Gastrocnemius medialis (tissue), 4 donors: ENCODE data around the gene HSPBAP1. TPM values are rescaled to one million over a fixed set of nuclear protein-coding genes. Genes with fewer than 3 reads are reported as not detected.
A peak's percentile ranks its signal among the peaks of the same experiment; 100 is the strongest.

Source experiments
- ATAC-seq, 2 donors: fragments of 150-250 bp; one replicate each; pipeline ENCODE4 v1.9.1; 2016
- DNase-seq, 2 donors: peaks; one replicate each; pipeline ENCODE4 v3.0.0-alpha.2; 2019
- H3K27ac ChIP-seq, 4 donors: fragments of 200-600 bp; sonication (generic); 1 replicate in 1 of 4; 2 replicates in 3 of 4; pipeline ENCODE4 v1.5.1; 2016 to 2018; ENCODE audit warnings: mild to moderate bottlenecking in 2 of 4, moderate library complexity in 1 of 4
- H3K27me3 ChIP-seq, 3 donors: fragments of 200-600 bp; sonication (generic) in 2 of 3; 1 replicate in 1 of 3; 2 replicates in 2 of 3; pipeline versions ENCODE4 v1.5.1 to v1.6.0; 2016 to 2019; ENCODE audit warnings: mild to moderate bottlenecking in 1 of 3, moderate library complexity in 1 of 3
- H3K36me3 ChIP-seq, 2 donors: fragments of 200-600 bp; sonication (generic) in 1 of 2; one replicate each; pipeline ENCODE4 v1.5.1; 2017 to 2018
- H3K4me1 ChIP-seq, 2 donors: fragments of 200-600 bp; sonication (generic) in 1 of 2; one replicate each; pipeline ENCODE4 v1.5.1; 2016 to 2017; ENCODE audit warnings: mild to moderate bottlenecking in 2 of 2
- H3K4me3 ChIP-seq, 4 donors: fragments of 200-600 bp; sonication (generic) in 3 of 4; 1 replicate in 1 of 4; 2 replicates in 3 of 4; pipeline ENCODE4 v1.5.1; 2016 to 2019; ENCODE audit warnings: mild to moderate bottlenecking in 2 of 4
- H3K9me3 ChIP-seq, 3 donors: fragments of 200-600 bp; sonication (generic) in 2 of 3; 1 replicate in 1 of 3; 2 replicates in 2 of 3; pipeline ENCODE4 v1.5.1; 2016 to 2019
- POLR2A ChIP-seq, 2 donors: fragments of 450-650 bp; IDR thresholded peaks; one replicate each; pipeline ENCODE4 v1.6.1; 2017; ENCODE audit warnings: antibody characterized with exemption in 2 of 2, mild to moderate bottlenecking in 2 of 2, moderate library complexity in 2 of 2
- in situ Hi-C, 4 donors: fragments of 200-750 bp; cut with MboI; loops; one replicate each; pipeline versions ENCODE4 v1.15.0 to v1.8.0; 2017; ENCODE audit warnings: low sequenced_read_pairs in 4 of 4
- intact Hi-C: fragments of 100-400 bp; cut with DNase I; formaldehyde crosslinking; loops from one replicate; pipeline ENCODE4 v1.15.1; 2023; ENCODE audit warnings: low total_unique reads
- total RNA-seq, 4 donors: library from RNA; depleted of rRNA; stranded (reverse); fragments of >200 nt; gene quantifications; one replicate each; pipeline versions ENCODE4 v1.1.0 to v1.2.3, GENCODE V29; 2016
- TF ChIP-seq, protein P1 (sequence below), 5 experiments: fragments of 450-650 bp in 3 of 5; fragments of 200-600 bp in 2 of 5; sonication (generic) in 2 of 5; IDR thresholded peaks in 4 of 5; conservative IDR thresholded peaks in 1 of 5; 1 replicate in 4 of 5; 2 replicates in 1 of 5; pipeline ENCODE4 v1.5.1; 2016 to 2019; ENCODE audit warnings: antibody characterized with exemption in 5 of 5, mild to moderate bottlenecking in 3 of 5, moderate library complexity in 3 of 5

Gene HSPBAP1
- total RNA-seq, 4 donors from 2014 or later = 14.5 to 30.7 (median 17.0) TPM

- DNase-seq (no peak), ATAC-seq (no peak)
- intact Hi-C loops = no loop called here
- in situ Hi-C loops = no loop called here
- Histone ChIP-seq H3K4me3 (no peak overlapping the region), H3K27me3 (no peaks in the 10 kb centered on the region), H3K9me3 (no peaks in the 10 kb centered on the region), H3K4me1 (peaks cover 40 to 54% of the 10 kb centered on the region in 2 donors), H3K27ac (peak overlapping the region; percentile 23 to 61 (median 42)), H3K36me3 (peaks cover 0 to 5% of the 10 kb centered on the region in 2 donors)
- TF ChIP-seq, protein P1, sequence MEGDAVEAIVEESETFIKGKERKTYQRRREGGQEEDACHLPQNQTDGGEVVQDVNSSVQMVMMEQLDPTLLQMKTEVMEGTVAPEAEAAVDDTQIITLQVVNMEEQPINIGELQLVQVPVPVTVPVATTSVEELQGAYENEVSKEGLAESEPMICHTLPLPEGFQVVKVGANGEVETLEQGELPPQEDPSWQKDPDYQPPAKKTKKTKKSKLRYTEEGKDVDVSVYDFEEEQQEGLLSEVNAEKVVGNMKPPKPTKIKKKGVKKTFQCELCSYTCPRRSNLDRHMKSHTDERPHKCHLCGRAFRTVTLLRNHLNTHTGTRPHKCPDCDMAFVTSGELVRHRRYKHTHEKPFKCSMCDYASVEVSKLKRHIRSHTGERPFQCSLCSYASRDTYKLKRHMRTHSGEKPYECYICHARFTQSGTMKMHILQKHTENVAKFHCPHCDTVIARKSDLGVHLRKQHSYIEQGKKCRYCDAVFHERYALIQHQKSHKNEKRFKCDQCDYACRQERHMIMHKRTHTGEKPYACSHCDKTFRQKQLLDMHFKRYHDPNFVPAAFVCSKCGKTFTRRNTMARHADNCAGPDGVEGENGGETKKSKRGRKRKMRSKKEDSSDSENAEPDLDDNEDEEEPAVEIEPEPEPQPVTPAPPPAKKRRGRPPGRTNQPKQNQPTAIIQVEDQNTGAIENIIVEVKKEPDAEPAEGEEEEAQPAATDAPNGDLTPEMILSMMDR (IDR thresholded peaks at IDR 0.05 in 4 of 5, conservative IDR thresholded peaks at IDR 0.05 in 1 of 5) = no peak
- no peak for TF ChIP-seq POLR2A (IDR thresholded peaks at IDR 0.05)
Measured at GRCh38 chr3:122770521-122771202, 23.0 kb downstream of the HSPBAP1 start.

DNA sequence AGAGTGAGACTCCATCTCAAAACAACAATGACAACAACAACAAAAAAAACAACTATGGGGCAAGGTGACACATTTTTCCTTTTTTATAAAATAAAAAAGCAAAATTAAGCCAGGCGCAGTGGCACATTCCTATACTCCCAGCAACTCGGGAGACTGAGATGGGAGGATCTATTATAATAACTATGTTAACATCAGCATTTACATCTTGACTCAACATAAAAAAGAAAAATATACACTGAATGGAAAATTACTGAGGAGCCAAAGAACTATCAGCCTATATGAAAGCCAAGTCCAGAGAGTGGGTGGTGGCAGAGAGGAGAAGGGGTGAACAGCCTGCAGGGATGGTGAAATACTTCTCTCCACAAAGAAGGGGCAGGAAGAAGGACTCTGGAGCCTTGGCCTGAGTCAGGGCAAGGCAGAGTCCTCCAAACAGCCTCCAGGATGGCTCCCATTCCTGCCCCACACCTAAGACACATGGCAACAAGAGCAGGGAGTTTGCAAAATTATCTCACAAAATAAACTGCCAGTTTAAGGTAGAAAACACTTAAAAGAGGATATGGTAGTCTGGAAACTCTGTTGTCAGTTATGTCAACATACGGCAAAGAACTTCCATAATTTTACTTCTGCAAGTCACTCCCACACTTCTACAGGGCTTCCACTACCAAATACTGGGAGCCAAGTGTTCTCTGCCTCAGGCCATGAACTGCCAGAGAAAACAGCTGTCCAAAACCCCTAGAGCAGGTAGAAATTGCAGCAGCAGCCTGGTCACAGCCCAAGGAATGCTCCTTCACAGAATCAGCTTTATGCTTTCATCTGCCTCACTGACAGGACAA is 25.9 kb downstream of the HSPBAP1 start:
- H3K36me3 ChIP-seq = peaks cover 0 to 5% of the 10 kb centered on the region in 2 donors
- peak overlapping the region; percentile 61 to 71 (median 64) for H3K27ac ChIP-seq
- no peak for TF ChIP-seq POLR2A (IDR thresholded peaks at IDR 0.05)
- TF ChIP-seq, protein P1 (IDR thresholded peaks at IDR 0.05 in 4 of 5, conservative IDR thresholded peaks at IDR 0.05 in 1 of 5) = no peak
- intact Hi-C loops = no loop called here
- in situ Hi-C loops = no loop called here
- DNase-seq (peak in 1 of 2 donors; percentile 32), ATAC-seq (peak; percentile 30 to 71)
- H3K9me3 ChIP-seq = no peaks in the 10 kb centered on the region
- H3K27me3 ChIP-seq = no peaks in the 10 kb centered on the region
- H3K4me3 ChIP-seq = no peak overlapping the region
- peaks cover 30 to 52% of the 10 kb centered on the region in 2 donors for H3K4me1 ChIP-seq

- intact Hi-C loops = no loop called here
- Histone ChIP-seq H3K4me1 (peaks cover 21 to 39% of the 10 kb centered on the region in 2 donors), H3K4me3 (no peak overlapping the region), H3K27me3 (no peaks in the 10 kb centered on the region), H3K36me3 (peaks cover 0 to 5% of the 10 kb centered on the region in 2 donors), H3K27ac (peak overlapping the region in 2 of 4 donors; percentile 1 to 6), H3K9me3 (no peaks in the 10 kb centered on the region)
- no peak for TF ChIP-seq POLR2A (IDR thresholded peaks at IDR 0.05)
- TF ChIP-seq, protein P1 (IDR thresholded peaks at IDR 0.05 in 4 of 5, conservative IDR thresholded peaks at IDR 0.05 in 1 of 5) = no peak
- DNase-seq (no peak), ATAC-seq (no peak)
- in situ Hi-C loops = no loop called here
Measured at GRCh38 chr3:122766430-122766829, 27.2 kb downstream of the HSPBAP1 start.

- Histone ChIP-seq H3K36me3 (peaks cover 0 to 5% of the 10 kb centered on the region in 2 donors), H3K27ac (peak overlapping the region in 1 of 4 donors; percentile 19), H3K4me3 (no peak overlapping the region), H3K9me3 (no peaks in the 10 kb centered on the region), H3K27me3 (no peaks in the 10 kb centered on the region), H3K4me1 (peaks cover 16 to 24% of the 10 kb centered on the region in 2 donors)
- in situ Hi-C loops = no loop called here
- no peak for TF ChIP-seq POLR2A (IDR thresholded peaks at IDR 0.05)
- TF ChIP-seq, protein P1 (IDR thresholded peaks at IDR 0.05 in 4 of 5, conservative IDR thresholded peaks at IDR 0.05 in 1 of 5) = no peak
- intact Hi-C loops = no loop called here
- ATAC-seq = no peak
- DNase-seq = no peak
Measured at GRCh38 chr3:122760453-122761271, 33.0 kb downstream of the HSPBAP1 start.
